ENCODE measurements around the gene SENP6. TPM values are rescaled to one million over a fixed set of nuclear protein-coding genes. Genes with fewer than 3 reads are reported as not detected.

SENP6 gene
- total RNA-seq, 1 donor from 2014 or later: 71.9 TPM

DNA sequence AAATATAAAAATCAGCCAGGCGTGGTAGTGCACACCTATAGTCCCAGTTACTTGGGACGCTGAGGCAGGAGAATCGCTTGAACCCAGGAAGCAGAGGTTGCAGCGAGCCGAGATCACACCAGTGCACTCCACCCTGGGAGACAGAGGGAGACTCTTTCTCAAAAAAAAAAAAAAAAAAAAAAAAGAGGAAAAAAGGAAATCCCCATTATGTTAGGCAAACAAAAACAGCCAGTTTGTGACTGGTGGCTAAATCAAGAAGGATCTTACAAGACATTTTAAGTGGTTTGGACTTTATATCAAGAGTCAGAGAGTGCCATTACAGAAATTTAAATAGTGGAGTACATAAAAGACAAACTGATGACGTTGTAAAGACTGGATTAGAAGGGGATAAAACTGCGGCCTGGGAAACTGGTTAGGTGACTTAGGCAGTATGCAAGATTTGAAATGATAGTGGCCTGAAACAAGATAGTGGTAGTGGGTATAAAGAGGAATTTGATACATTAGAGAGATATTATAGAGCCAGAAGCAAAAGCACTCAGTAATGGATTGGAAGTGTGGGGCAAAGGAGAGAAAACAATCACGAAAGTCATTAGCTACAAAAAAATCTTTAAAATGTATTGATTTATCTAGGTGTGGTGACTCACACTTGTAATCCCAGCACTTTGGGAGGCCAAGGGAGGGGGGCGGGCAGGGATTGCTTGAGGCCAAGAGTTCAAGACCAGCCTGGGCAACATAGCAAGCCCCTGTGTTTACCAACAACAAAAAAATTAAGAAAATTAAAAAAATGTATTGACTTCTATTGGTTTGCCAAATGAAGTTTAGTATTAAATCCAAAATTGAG is 145.7 kb downstream of the SENP6 start:
- intact Hi-C loops (cut with micrococcal nuclease): no loop called here

DNA sequence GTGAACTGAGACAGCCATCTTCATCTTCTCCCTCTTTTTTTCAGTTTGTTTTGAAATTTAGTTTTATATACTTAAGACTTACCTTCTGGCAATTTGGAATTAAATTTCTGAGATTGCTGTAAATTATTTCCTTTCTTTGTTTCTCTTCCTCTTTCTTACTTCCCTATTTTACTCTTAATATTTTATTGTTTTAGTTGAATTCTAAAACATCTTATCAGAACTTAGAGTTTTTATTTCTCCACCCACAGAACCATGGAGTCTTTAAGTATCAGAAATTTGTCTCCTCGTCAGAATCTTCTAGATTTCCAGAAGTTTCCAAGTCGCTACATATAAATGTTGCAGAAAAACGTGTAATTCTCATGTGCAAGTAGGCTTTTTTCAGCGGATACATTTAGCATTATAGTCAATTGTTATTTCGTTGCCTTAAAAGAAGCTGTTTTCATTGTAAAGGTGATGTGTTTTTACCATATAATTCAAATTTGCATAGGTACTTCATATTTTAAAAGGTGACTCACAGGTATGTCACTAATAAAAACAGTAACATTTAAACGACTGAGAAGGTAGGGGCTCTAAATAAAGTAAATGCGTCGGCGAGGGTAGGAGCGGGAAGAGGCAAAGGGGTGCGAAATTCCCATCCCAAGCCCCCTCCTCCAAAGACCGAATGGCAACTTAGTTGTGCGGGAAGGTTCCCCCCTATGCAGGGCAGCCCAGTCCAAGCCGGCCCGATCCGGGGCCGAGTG is 146.5 kb downstream of the SENP6 start:
- intact Hi-C loops (cut with micrococcal nuclease): loop anchor here (2.0 kb wide), 1 partner anchor 145 kb away; no protein-coding TSS in a partner anchor

DNA sequence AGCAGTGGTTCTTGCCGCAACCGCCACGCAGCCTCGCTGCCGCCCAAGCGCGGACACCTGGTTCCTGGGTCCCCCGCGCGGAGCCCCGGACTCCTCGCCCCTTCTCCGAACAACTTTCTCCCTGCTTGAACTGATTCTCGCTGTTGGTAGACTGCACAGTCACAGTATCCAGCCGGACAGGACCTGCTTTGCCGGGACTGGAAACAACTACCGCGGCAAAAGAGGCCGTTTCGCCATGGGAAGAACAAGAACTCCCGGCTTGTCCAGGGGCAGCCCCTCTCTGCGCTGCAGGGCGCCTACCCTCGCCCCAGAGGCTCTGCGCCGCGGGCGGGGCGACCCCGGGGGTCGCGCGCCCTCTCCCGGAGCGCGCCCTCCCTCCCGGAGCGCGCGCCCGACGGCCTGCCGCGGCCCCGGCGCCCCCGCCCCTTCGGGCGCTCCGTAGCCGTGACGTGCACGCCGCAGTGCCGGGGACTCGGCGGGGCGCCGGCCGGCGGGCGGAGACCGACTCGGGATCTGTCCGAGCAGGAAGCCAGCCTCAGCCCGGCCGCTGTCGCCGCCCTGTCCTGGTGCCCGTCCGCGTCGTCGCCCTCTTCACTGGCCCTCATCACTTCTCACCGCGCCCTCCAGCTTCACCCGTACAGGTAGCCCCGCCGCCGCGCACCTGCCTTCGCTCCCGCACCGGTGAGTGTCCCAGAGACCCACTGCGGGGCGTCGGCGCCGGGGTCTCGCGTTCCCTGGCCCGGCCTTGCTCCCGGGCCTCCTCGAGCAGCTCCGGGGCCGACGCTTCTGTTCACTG is 147.3 kb downstream of the SENP6 start, which contains the start of gene MYO6:
MYO6 (plus strand) TSS at position 497 of the 796 bp plus-strand sequence. CDS start 68,309 bp downstream, outside the sequence.
- intact Hi-C loops (cut with micrococcal nuclease): loop anchor here (2.0 kb wide), 1 partner anchor 146 kb away; no protein-coding TSS in a partner anchor

DNA sequence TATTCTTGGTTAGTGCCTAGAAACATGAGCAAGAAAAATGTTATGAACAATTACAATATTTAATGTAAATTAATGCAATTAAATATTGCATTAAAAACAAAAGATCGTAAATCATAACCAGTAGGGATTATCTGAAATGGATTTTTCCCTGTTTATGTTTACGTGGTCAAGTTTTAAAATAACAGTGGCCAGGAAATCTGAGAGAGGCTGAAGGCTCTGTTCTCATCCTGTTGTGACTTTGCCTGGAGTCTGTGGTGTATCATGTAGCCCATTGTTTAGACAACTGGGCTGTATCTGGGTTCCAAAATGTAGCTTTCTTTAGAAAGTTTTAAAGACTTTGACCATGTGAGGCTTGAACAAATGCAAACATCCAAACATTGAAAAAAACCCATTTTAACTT is 149.8 kb downstream of the SENP6 start:
- intact Hi-C loops (cut with micrococcal nuclease): no loop called here

DNA sequence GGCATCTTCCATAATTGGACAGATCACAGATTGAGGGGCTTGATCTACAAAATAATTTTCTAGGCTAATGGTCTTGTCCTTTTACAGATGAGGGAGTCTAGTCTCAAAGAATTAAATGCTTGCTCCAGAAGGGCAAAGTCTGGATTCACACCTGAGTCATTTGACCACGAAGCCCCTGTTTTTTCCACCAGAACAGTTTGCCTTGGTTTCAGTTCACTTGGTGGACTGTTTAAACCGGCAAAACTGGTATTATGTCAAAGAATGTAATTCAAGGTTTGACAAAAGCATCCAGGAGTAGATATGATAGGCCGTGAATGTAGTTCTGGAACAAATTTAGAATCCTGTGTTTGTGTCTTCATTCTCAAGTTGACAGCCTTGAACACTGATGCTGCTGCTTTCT is 150.7 kb downstream of the SENP6 start:
- intact Hi-C loops (cut with micrococcal nuclease): no loop called here

DNA sequence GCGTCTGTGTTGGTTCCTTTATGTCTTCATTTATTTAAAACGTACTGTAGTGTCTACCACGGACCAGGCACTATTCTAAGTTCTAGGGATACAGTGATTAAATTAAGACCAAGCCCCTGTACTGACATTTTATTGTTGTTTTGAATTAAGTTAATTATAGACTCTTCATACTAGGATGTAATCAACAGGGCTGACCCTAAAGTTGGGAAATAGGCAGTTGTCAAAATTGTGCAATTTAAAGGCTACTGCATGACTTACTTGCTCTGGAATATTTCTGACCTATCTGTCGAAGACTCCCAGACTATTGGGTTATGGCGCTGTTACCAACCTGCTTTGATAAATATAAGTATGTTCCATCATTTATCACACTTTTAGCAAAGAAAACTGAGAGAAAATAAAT is 154.0 kb downstream of the SENP6 start:
- intact Hi-C loops (cut with micrococcal nuclease): no loop called here

DNA sequence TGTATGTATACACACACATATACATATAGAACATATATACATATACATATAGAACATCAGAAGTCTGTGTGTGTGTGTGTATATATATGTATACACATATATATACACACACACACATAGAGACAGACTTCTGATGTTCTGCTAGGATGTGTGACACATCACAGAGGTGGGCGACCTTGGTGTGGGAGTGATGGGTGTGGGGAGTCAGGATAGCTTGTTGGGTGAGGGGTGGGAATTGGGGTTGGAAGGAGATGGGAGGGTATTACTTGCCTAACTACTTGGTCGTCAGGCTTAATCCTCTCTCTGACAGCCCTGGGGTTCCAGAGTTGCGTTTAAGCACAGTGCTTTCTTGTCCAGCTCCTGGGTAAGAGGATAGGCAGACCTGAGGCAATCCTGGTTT is 155.6 kb downstream of the SENP6 start:
- intact Hi-C loops (cut with micrococcal nuclease): no loop called here

DNA sequence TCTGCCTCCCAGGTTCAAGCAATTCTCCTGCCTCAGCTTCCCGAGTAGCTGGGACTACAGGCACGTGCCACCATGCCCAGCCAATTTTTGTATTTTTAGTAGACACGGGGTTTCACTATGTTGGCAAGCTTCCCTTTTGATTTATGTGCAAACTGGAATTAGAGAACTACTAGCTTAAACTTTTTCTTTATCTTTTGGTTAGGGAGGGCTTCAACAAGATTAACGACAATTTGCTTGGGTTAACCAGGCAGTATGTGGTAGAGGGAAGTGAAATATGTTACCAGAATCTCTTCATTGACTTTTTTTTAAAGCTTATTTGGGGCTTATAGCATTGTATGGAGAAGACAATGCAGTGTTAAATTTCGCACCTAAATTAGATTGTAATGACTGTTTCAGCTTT is 156.4 kb downstream of the SENP6 start:
- intact Hi-C loops (cut with micrococcal nuclease): no loop called here

DNA sequence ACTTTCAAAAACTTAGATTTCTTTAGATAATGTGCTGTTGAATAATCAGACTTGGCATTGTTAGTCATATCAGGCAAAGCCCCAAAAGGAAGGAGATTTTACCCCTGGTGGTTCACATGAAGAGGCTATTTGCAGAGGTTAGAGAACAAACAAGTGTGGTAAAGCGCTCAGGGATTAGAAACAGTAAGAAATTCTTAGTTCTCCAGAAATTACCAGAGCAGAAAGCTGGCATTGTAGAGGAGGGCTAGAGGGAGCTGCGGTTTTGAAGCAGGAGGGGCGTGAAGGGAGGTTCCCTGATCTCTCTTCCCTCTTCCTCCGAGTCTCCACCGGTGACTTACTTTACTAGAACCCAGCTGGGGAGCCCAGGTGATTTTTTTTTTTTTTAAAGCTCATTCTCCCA is 157.5 kb downstream of the SENP6 start:
- intact Hi-C loops (cut with micrococcal nuclease): no loop called here

DNA sequence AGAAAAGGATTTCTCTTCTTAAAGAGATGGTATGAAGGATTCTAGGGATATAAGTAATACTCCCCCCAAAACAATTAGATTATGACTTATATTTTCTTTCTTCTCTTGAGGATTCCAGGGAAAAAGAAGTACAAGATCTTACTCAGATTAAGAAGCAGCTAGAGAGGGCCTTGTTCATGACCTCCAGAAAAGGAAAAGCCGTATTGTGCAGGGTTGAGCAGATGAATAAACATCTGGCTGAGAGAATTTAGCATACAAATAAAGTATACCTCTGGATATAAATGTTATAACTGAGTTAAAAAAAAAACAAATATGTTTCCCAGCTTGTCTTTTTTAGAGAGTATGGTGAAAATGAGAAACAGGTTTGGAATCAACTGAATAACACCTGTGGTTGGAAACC is 158.6 kb downstream of the SENP6 start:
- intact Hi-C loops (cut with micrococcal nuclease): no loop called here

DNA sequence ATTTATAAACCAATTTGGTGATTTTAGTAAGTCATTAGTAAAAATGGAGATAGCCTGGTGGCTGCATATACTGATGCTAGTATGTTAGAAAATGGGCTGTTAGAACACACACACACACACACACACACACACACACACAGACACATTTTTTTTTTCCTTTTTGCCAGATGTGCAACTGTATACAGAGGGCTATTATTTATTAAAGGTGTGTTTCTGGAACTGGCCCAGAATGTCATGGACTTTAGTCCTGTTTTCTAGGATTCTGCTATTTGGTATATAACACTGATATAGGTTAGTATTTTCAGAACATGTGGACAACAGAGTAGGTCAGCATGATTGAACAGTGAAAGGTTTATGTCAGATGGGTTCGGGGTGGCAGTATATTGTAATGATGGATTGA is 159.8 kb downstream of the SENP6 start:
- intact Hi-C loops (cut with micrococcal nuclease): no loop called here

DNA sequence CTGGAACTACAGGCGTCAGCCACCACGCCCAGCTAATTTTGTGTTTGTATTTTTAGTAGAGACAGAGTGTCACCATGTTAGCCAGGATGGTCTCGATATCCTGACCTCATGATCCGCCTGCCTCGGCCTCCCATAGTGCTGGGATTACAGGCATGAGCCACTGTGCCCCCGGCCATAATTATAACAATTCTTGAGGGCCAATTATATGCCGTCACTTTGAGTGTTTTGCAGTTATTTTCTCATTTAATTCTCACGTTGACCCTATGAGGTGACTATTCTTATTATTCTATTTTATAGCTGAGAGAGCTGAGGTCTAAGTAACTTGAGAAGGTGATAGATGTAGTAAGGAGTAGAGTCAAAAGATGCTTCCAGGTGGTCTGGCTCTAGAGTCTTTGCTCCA is 160.4 kb downstream of the SENP6 start:
- intact Hi-C loops (cut with micrococcal nuclease): no loop called here

DNA sequence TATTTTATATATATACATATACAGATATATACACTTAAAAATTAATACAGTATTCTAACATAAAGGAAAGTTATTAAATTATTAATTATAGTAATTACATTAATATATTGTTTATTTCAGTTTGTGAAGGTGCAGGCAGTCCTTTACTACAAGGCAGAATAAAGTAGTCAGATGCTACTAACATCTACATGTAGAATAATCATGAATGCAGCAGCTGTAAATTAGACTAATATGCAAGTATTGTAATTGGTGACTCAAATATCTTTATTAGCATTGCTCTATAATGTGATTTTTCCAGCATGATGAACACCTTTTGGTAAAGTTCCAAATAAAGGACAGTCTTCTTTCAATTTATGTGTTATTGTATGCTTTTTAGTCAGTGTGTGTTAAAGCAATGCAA is 164.7 kb downstream of the SENP6 start:
- intact Hi-C loops (cut with micrococcal nuclease): no loop called here

Other genes starting within 250 kb of the SENP6 start
- gene FILIP1, start 108.1 kb upstream of the SENP6 start, total RNA-seq: not detected in 2 replicates
- gene MYO6, start 147.4 kb downstream of the SENP6 start, total RNA-seq: 0.41 and 0.45 TPM in 2 replicates